ENCODE results near the gene LDLRAD1. TPM values are rescaled to one million over a fixed set of nuclear protein-coding genes. Genes with fewer than 3 reads are reported as not detected.
"Not testable (repeated sequence)": the region's sequence is repeated elsewhere in the genome, so short reads cannot be mapped to it uniquely, and the experiment has no call there.

Gene LDLRAD1
- total and polyA plus RNA-seq, 2 donors (not counting 3 experiments of a cell fraction or from before 2014, with no cell fraction given) = not detected

DNA sequence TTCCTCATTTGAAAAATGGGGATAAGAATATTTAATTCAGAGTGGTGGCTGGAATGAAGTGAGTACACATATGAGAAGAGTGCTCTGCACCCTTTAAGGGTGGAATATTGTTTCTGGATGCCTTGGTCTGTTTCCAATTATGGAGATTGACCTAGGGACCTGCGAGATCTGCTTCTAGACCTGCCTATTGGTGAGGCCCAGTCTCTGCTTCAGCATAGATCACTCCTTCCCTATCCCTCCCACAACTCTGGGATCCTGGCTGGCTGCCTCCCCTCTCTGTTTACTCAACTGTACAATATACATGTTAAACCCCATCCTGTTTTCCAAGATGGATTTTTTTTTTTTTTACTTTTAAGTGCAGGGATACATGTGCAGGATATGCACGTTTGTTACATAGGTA is 6.4 kb upstream of the LDLRAD1 start:
- Histone ChIP-seq H3K36me3 (ENCODE audit: control insufficient read depth in 2 of 2, extremely low read depth in 1 of 2, insufficient read depth in 2 of 2, low read length in 2 of 2) (no peaks in the 10 kb centered on the region), H3K27me3 (ENCODE audit: control insufficient read depth in 2 of 2, insufficient read depth in 2 of 2, low read length in 2 of 2) (no peaks in the 10 kb centered on the region), H3K9me1 (replicated peaks; ENCODE audit: control insufficient read depth, extremely low read depth, insufficient read depth, low read length) (no peaks in the 10 kb centered on the region), H3K27ac (ENCODE audit: insufficient read depth, low read depth, low read length) (no peak overlapping the region), H3K4me1 (ENCODE audit: control insufficient read depth, extremely low read depth, insufficient read depth, low read length) (no peaks in the 10 kb centered on the region), H2AFZ (ENCODE audit: low read depth, low read length) (no peak overlapping the region), H3K4me2 (ENCODE audit: insufficient read depth, low read length) (no peak overlapping the region), H3K79me2 (ENCODE audit: control insufficient read depth, insufficient read depth, low read length) (no peaks in the 10 kb centered on the region), H4K20me1 (replicated peaks; ENCODE audit: control insufficient read depth, extremely low read depth, insufficient read depth, low read length) (no peaks in the 10 kb centered on the region), H3K4me3 (replicated peaks in 1 of 3; ENCODE audit: insufficient read depth in 1 of 3, low read depth in 1 of 3, low read length in 3 of 3) (no peak overlapping the region), H3K9ac (replicated peaks; ENCODE audit: extremely low read depth, insufficient read depth, low read length) (no peak overlapping the region), H3K9me3 (replicated peaks; ENCODE audit: control insufficient read depth, insufficient read depth, low read length) (no peaks in the 10 kb centered on the region)
- dilution Hi-C loops (cut with MboI; ENCODE audit: extremely low pct_ligation_motif_present, low sequenced_read_pairs) = no loop called here
- intact Hi-C loops (cut with micrococcal nuclease) = no loop called here
- TF ChIP-seq, protein P1, sequence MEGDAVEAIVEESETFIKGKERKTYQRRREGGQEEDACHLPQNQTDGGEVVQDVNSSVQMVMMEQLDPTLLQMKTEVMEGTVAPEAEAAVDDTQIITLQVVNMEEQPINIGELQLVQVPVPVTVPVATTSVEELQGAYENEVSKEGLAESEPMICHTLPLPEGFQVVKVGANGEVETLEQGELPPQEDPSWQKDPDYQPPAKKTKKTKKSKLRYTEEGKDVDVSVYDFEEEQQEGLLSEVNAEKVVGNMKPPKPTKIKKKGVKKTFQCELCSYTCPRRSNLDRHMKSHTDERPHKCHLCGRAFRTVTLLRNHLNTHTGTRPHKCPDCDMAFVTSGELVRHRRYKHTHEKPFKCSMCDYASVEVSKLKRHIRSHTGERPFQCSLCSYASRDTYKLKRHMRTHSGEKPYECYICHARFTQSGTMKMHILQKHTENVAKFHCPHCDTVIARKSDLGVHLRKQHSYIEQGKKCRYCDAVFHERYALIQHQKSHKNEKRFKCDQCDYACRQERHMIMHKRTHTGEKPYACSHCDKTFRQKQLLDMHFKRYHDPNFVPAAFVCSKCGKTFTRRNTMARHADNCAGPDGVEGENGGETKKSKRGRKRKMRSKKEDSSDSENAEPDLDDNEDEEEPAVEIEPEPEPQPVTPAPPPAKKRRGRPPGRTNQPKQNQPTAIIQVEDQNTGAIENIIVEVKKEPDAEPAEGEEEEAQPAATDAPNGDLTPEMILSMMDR (IDR thresholded peaks at IDR 0.05; ENCODE audit: extremely low read depth in 1 of 2, insufficient read depth in 1 of 2, low read depth in 1 of 2, low read length in 2 of 2) = no peak
- TF ChIP-seq FOS (IDR thresholded peaks at IDR 0.05; ENCODE audit: borderline replicate concordance, insufficient read depth, low read length) (no peak), MYC (IDR thresholded peaks at IDR 0.05; ENCODE audit: low read depth, low read length) (no peak), EZH2 (IDR thresholded peaks at IDR 0.05; ENCODE audit: borderline replicate concordance, low read depth, low read length, severe bottlenecking) (no peak), POLR2AphosphoS5 (IDR thresholded peaks at IDR 0.05; ENCODE audit: insufficient read depth, low read depth, low read length) (no peak), GATA2 (IDR thresholded peaks at IDR 0.05; ENCODE audit: insufficient read depth, insufficient read length, low read depth, low read length) (no peak), JUN (IDR thresholded peaks at IDR 0.05; ENCODE audit: borderline replicate concordance, insufficient read depth, insufficient read length, low read depth) (no peak), POLR2A (IDR thresholded peaks at IDR 0.05; ENCODE audit: low read depth, low read length) (no peak)
- TF ChIP-seq, protein P2, sequence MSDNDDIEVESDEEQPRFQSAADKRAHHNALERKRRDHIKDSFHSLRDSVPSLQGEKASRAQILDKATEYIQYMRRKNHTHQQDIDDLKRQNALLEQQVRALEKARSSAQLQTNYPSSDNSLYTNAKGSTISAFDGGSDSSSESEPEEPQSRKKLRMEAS (IDR thresholded peaks at IDR 0.05; ENCODE audit: insufficient read depth, insufficient read length) = no peak
- FAIRE-seq = no peak
- no peak for DNase-seq (ENCODE audit: low read depth, low spot score)
- BruUV-seq (replicated peaks) = no TSS peak
- CTCF ChIA-PET = interaction anchor here (1.5 kb wide), 1 partner anchor 8 kb away, joined by 3 read pairs; no protein-coding TSS in a partner anchor
- POLR2A ChIA-PET = no interaction called here

DNA sequence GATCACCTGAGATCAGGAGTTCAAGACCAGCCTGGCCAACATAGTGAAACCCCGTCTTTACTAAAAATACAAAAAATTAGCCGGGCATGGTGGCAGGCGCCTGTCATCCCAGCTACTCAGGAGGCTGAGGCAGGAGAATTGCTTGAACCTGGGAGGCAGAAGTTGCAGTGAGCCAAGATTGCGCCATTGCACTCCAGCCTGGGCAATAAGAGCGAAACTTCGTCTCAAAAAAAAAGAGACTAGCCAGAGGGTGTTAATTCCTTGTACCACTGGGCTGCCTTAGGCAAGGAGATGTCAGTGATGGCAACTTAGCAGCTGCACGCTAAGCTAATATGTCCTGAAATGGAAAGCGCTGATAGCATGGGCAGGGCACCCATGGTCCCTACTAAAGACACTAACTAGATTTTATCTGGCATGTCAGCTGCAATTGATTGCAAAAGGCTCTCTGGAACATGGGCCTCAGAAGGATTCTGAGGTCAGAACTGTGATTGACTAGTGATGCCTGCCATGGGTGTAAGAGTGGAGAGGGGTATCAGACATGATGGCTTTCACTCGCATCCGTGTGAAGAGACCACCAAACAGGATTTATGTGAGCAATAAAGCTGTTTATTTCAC is 1.7 kb upstream of the LDLRAD1 start:
- BruUV-seq (replicated peaks); H3K4me1 ChIP-seq (ENCODE audit: control insufficient read depth, extremely low read depth, insufficient read depth, low read length): not testable (repeated sequence)

More for the DNA sequence above, 1.7 kb upstream of the LDLRAD1 start:
- dilution Hi-C loops (cut with MboI; ENCODE audit: extremely low pct_ligation_motif_present, low sequenced_read_pairs); H3K27ac ChIP-seq (ENCODE audit: insufficient read depth, low read depth, low read length); intact Hi-C loops (cut with micrococcal nuclease); H3K9me3 ChIP-seq (replicated peaks; ENCODE audit: control insufficient read depth, insufficient read depth, low read length); POLR2A ChIA-PET; H3K4me3 ChIP-seq (replicated peaks in 1 of 3; ENCODE audit: insufficient read depth in 1 of 3, low read depth in 1 of 3, low read length in 3 of 3); H4K20me1 ChIP-seq (replicated peaks; ENCODE audit: control insufficient read depth, extremely low read depth, insufficient read depth, low read length); H2AFZ ChIP-seq (ENCODE audit: low read depth, low read length); H3K9me1 ChIP-seq (replicated peaks; ENCODE audit: control insufficient read depth, extremely low read depth, insufficient read depth, low read length); DNase-seq (ENCODE audit: low read depth, low spot score); H3K4me2 ChIP-seq (ENCODE audit: insufficient read depth, low read length); H3K79me2 ChIP-seq (ENCODE audit: control insufficient read depth, insufficient read depth, low read length); FAIRE-seq; H3K27me3 ChIP-seq (ENCODE audit: control insufficient read depth in 2 of 2, insufficient read depth in 2 of 2, low read length in 2 of 2); H3K9ac ChIP-seq (replicated peaks; ENCODE audit: extremely low read depth, insufficient read depth, low read length); H3K36me3 ChIP-seq (ENCODE audit: control insufficient read depth in 2 of 2, extremely low read depth in 1 of 2, insufficient read depth in 2 of 2, low read length in 2 of 2): not testable (repeated sequence)
- CTCF ChIA-PET = interaction anchor here (1.2 kb wide), 1 partner anchor 13 kb away, joined by 4 read pairs; no protein-coding TSS in a partner anchor

All from endothelial cell of umbilical vein (primary cell).